Measurements from ENCODE around the gene ANXA6. TPM values are rescaled to one million over a fixed set of nuclear protein-coding genes. Genes with fewer than 3 reads are reported as not detected.

Gene ANXA6
- total and polyA plus RNA-seq, 2 of the 4 experiments (the other 2 are of a cell fraction), result 355 to 610 TPM

DNA sequence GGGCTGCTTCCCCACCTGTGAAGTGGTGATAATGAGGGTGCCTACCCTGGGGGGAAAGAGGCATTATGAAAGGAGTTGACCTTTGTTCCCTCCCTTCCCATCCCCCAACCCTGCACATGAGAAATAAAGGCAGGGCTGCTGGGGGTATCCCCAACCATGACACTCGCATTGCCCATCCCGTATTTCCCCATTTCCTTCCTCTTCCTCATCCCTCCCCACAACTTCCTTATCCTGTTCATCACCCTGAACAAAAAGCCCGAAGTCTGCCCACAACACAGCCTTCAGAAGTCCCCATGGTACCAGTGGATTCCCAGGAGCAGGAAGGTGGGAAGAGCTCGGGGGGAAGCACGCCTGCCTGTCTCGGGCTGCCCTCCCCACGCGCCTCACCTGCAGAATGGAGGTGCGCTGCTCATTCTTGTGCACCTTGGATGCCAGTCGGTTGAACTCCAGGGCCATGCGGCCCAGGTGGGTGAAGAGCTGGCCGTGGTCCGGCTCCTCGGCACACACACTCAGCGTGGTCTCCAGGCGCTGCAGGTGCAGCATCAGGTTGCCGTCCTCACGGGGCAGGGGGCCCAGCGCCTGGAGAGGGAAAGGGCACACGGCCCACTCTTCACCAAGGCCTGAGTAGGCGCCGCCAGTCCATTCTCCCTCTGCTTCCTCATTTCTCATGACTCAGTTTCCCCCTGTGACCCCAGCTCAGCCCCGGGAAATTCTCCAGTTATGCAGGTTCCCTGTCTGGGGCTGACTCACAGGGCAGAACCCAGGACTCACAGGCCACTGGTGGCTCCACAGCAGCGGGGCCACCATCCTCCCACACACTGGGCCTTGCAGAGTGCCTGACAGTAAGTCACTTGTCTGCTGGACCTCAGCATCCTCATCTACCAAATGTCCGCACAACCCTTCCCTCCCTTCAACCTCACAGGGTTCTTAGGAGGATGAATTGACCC lies 100.9 kb downstream of the ANXA6 start:
- no peak overlapping the region for H3K56ac ChIP-seq (ENCODE audit: extremely low read depth, insufficient read depth, low read length)
- H3K4me1 ChIP-seq (ENCODE audit: control insufficient read depth, insufficient read depth, low read length), result peaks cover 6% of the 10 kb centered on the region
- dilution Hi-C loops (cut with HindIII; ENCODE audit: low sequenced_read_pairs, unreplicated experiment) (no loop called here), in situ Hi-C loops (cut with MboI; ENCODE audit: low sequenced_read_pairs) (no loop called here), intact Hi-C loops (cut with micrococcal nuclease) (no loop called here)
- no peak overlapping the region for H2BK20ac ChIP-seq (ENCODE audit: low read depth, low read length)
- no peak overlapping the region for H3K23ac ChIP-seq (ENCODE audit: low read depth, low read length)
- no peak overlapping the region for H4K5ac ChIP-seq (ENCODE audit: low read depth, low read length)
- H3K9me1 ChIP-seq (ENCODE audit: insufficient read depth, low read length), result peaks cover 16% of the 10 kb centered on the region
- POLR2A ChIA-PET (ENCODE audit: unreplicated experiment), result no interaction called here
- ATAC-seq (ENCODE audit: low read depth) (no peak), DNase-seq (no peak)
- CTCF ChIA-PET, result interaction anchor here (1.0 kb wide), 1 partner anchor 59 kb away, joined by 3 read pairs; no protein-coding TSS in a partner anchor
- H2BK5ac ChIP-seq (ENCODE audit: low read depth, low read length, poor library complexity, severe bottlenecking), result no peak overlapping the region
- H2AFZ ChIP-seq (replicated peaks; ENCODE audit: low read length, poor library complexity), result peak overlapping the region; percentile 40
- peaks cover 19 to 71% of the 10 kb centered on the region in 2 experiments for H3K79me1 ChIP-seq (ENCODE audit: low read depth in 1 of 2, low read length in 2 of 2)
- no peak overlapping the region for H3K9ac ChIP-seq (ENCODE audit: low read depth, low read length)
- H3K4me3 ChIP-seq (ENCODE audit: insufficient read depth, low read depth, low read length), result no peak overlapping the region
- no peak overlapping the region for H3K14ac ChIP-seq (replicated peaks; ENCODE audit: low read depth, low read length)
- no peak overlapping the region for H4K8ac ChIP-seq (ENCODE audit: low read depth in 2 of 2, low read length in 2 of 2)
- 93 to 100% methylated on average over 2 to 10 of the region's 25 CpGs for WGBS, 2 experiments (ENCODE audit: extremely low coverage in 2 of 2, insufficient read length in 1 of 2)
- H3K27ac ChIP-seq (ENCODE audit: insufficient read depth, low read length), result no peak overlapping the region
- H3K4me2 ChIP-seq (ENCODE audit: low read depth, low read length), result no peak overlapping the region
- H4K20me1 ChIP-seq (ENCODE audit: insufficient read depth, low read length), result 0 out of 2 replicates have a peak, but pooled peaks cover 3% of the 10 kb centered on the region
- BruUV-seq (replicated peaks), result no TSS peak
- H2BK15ac ChIP-seq (ENCODE audit: low read depth, low read length), result no peak overlapping the region
- H2BK120ac ChIP-seq (ENCODE audit: low read depth, low read length), result no peak overlapping the region
- no peaks in the 10 kb centered on the region for H3K27me3 ChIP-seq (ENCODE audit: control insufficient read depth, insufficient read depth, low read length)
- H4K91ac ChIP-seq (ENCODE audit: insufficient read depth, low read depth, low read length), result no peak overlapping the region
- peaks cover 51% of the 10 kb centered on the region for H3K36me3 ChIP-seq (ENCODE audit: control insufficient read depth, insufficient read depth, low read length)
- no peak overlapping the region for H3K18ac ChIP-seq (ENCODE audit: low read depth, low read length)
- no peak overlapping the region for H3K4ac ChIP-seq (ENCODE audit: low read depth, low read length)
- no peak overlapping the region for H2AK9ac ChIP-seq (replicated peaks; ENCODE audit: low read depth, low read length, poor library complexity)
- no peak overlapping the region for H2AK5ac ChIP-seq (ENCODE audit: low read depth, low read length)
- no peaks in the 10 kb centered on the region for H3K9me3 ChIP-seq (ENCODE audit: control insufficient read depth, insufficient read depth, low read length)
- TF ChIP-seq CEBPB (IDR thresholded peaks at IDR 0.05; ENCODE audit: low read depth, low read length) (no peak), MXI1 (IDR thresholded peaks at IDR 0.05; ENCODE audit: borderline replicate concordance, low read depth, low read length) (no peak), CHD1 (IDR thresholded peaks at IDR 0.05; ENCODE audit: low read depth, low read length) (no peak), POLR2A (IDR thresholded peaks at IDR 0.05; ENCODE audit: low read depth, low read length) (no peak), MAZ (IDR thresholded peaks at IDR 0.05; ENCODE audit: borderline replicate concordance, low read depth, low read length) (no peak), NFE2L2 (IDR thresholded peaks at IDR 0.05; ENCODE audit: low read depth, low read length) (no peak), BHLHE40 (IDR thresholded peaks at IDR 0.05; ENCODE audit: low read depth, low read length) (no peak), RFX5 (IDR thresholded peaks at IDR 0.05; ENCODE audit: low read depth, low read length) (no peak), SMC3 (IDR thresholded peaks at IDR 0.05; ENCODE audit: low read depth, low read length) (no peak), MAFK (IDR thresholded peaks at IDR 0.05; ENCODE audit: low read depth, low read length) (no peak), RAD21 (IDR thresholded peaks at IDR 0.05; ENCODE audit: low read length) (no peak), FOS (IDR thresholded peaks at IDR 0.05; ENCODE audit: low read depth, low read length) (no peak)
- TF ChIP-seq, protein P1, sequence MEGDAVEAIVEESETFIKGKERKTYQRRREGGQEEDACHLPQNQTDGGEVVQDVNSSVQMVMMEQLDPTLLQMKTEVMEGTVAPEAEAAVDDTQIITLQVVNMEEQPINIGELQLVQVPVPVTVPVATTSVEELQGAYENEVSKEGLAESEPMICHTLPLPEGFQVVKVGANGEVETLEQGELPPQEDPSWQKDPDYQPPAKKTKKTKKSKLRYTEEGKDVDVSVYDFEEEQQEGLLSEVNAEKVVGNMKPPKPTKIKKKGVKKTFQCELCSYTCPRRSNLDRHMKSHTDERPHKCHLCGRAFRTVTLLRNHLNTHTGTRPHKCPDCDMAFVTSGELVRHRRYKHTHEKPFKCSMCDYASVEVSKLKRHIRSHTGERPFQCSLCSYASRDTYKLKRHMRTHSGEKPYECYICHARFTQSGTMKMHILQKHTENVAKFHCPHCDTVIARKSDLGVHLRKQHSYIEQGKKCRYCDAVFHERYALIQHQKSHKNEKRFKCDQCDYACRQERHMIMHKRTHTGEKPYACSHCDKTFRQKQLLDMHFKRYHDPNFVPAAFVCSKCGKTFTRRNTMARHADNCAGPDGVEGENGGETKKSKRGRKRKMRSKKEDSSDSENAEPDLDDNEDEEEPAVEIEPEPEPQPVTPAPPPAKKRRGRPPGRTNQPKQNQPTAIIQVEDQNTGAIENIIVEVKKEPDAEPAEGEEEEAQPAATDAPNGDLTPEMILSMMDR (conservative IDR thresholded peaks at IDR 0.05; ENCODE audit: low read depth, low read length), result no peak
- TF ChIP-seq, protein P2, sequence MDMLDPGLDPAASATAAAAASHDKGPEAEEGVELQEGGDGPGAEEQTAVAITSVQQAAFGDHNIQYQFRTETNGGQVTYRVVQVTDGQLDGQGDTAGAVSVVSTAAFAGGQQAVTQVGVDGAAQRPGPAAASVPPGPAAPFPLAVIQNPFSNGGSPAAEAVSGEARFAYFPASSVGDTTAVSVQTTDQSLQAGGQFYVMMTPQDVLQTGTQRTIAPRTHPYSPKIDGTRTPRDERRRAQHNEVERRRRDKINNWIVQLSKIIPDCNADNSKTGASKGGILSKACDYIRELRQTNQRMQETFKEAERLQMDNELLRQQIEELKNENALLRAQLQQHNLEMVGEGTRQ (IDR thresholded peaks at IDR 0.05; ENCODE audit: low read depth, low read length), result no peak
- TF ChIP-seq, protein P3, sequence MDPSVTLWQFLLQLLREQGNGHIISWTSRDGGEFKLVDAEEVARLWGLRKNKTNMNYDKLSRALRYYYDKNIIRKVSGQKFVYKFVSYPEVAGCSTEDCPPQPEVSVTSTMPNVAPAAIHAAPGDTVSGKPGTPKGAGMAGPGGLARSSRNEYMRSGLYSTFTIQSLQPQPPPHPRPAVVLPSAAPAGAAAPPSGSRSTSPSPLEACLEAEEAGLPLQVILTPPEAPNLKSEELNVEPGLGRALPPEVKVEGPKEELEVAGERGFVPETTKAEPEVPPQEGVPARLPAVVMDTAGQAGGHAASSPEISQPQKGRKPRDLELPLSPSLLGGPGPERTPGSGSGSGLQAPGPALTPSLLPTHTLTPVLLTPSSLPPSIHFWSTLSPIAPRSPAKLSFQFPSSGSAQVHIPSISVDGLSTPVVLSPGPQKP (IDR thresholded peaks at IDR 0.05; ENCODE audit: borderline replicate concordance, low read depth, low read length), result no peak

Data from IMR-90 (cell line).